HL-60 (cell line): ENCODE data around the gene PAAF1.

Experiments
- CTCF ChIP-seq: IDR thresholded peaks from one replicate; pipeline ENCODE4 v1.5.1; 2011; ENCODE audit warnings: low read length, control low read depth, inconsistent platforms; ENCODE audit not compliant: insufficient read depth
- POLR2AphosphoS5 ChIP-seq: IDR thresholded peaks from 2 replicates; pipeline ENCODE4 v1.6.1; 2012; ENCODE audit warnings: low read depth
- REST ChIP-seq: IDR thresholded peaks from 2 replicates; pipeline ENCODE4 v1.6.1; 2012; ENCODE audit warnings: low read depth; ENCODE audit not compliant: insufficient replicate concordance
- SPI1 ChIP-seq: IDR thresholded peaks from 2 replicates; pipeline ENCODE4 v1.6.1; 2012; ENCODE audit warnings: low read depth, mild to moderate bottlenecking, borderline replicate concordance

- TF ChIP-seq CTCF (no peak), REST (no peak), POLR2AphosphoS5 (no peak), SPI1 (no peak)
Measured at GRCh38 chr11:73968356-73968966, 91.7 kb downstream of the PAAF1 start.
